Measurements from ENCODE around the gene ARGFX. TPM values are rescaled to one million over a fixed set of nuclear protein-coding genes. Genes with fewer than 3 reads are reported as not detected.

The ARGFX gene
- not detected in 2 replicates for total RNA-seq

DNA sequence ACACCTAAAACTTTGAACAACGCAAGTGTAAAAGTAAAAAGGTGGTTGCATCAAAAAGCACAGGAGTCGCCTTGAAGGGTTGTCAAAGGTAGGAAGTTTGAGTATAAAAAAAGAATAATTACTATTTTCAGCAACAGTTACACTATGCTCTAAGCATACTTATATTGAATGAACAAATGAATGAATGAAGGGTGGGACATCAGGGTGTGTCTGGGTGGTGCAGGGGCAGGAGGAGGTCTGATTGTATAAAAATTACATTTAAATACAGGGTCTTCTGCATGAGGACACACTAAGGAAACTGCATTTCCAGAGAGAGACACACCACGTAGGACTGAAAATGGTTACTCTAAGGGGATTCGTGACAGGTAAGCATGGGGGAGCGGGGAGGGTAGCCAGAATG, at the start of gene ARGFX:
ARGFX (plus strand) TSS at position 301 of the 400 bp plus-strand sequence. CDS start 2,765 bp downstream, outside the sequence.

GRCh38 chr3:121545574-121546455, 21.9 kb upstream of the ARGFX start, which contains the start of gene POLQ:
TSS of gene POLQ (minus strand) at chr3:121545988. CDS start at chr3:121545877, 111 bp downstream.

GRCh38 chr3:121592856-121593702, 25.3 kb downstream of the ARGFX start, which contains the start of gene FBXO40:
TSS of gene FBXO40 (plus strand) at chr3:121593379. CDS start at chr3:121620576, 27,197 bp downstream.

Other genes starting within 250 kb of the ARGFX start
- 6.2 and 8.4 TPM in 2 replicates for gene POLQ, start 22.0 kb upstream of the ARGFX start, total RNA-seq
- under 0.01 TPM in 1 of 2 replicates, not detected in the other for gene FBXO40, start 25.4 kb downstream of the ARGFX start, total RNA-seq
- gene HCLS1, start 93.0 kb downstream of the ARGFX start, total RNA-seq = 55.2 and 55.3 TPM in 2 replicates
- gene GOLGB1, start 181.8 kb downstream of the ARGFX start, total RNA-seq = 33.4 and 36.1 TPM in 2 replicates